Astrocyte (in vitro differentiated cells and primary cell): ENCODE data around the gene PHOSPHO2. TPM values are rescaled to one million over a fixed set of nuclear protein-coding genes. Genes with fewer than 3 reads are reported as not detected.

Experiments
- DNase-seq: peaks from one replicate; pipeline ENCODE4 v3.0.0-alpha.2; 2010; ENCODE audit warnings: low read depth
- FAIRE-seq: peaks from 2 replicates; lab custom pipeline; 2011; peaks lifted over from hg19 to GRCh38; lab: Jason Lieb, UNC
- H2AFZ ChIP-seq: 2 replicates; pipeline ENCODE4 v1.6.0; 2012; ENCODE audit warnings: low read depth, low read length, inconsistent platforms
- H3K27ac ChIP-seq: 2 replicates; pipeline ENCODE4 v1.5.1; 2011; ENCODE audit warnings: low read depth, low read length, inconsistent platforms
- H3K27me3 ChIP-seq: 2 replicates; pipeline ENCODE4 v1.6.0; 2011; ENCODE audit warnings: low read length, inconsistent platforms; ENCODE audit not compliant: insufficient read depth
- H3K36me3 ChIP-seq: 2 replicates; pipeline ENCODE4 v1.5.1; 2011; ENCODE audit warnings: low read length, inconsistent platforms; ENCODE audit not compliant: insufficient read depth
- H3K4me1 ChIP-seq: 2 replicates; pipeline ENCODE4 v1.5.1; 2011; ENCODE audit warnings: low read length, inconsistent platforms; ENCODE audit not compliant: insufficient read depth
- H3K4me2 ChIP-seq: 2 replicates; pipeline ENCODE4 v1.6.0; 2012; ENCODE audit warnings: low read length, inconsistent platforms
- H3K4me3 ChIP-seq: 2 replicates; pipeline ENCODE4 v1.5.1; 2011; ENCODE audit warnings: low read depth, mild to moderate bottlenecking, low read length, inconsistent platforms; ENCODE audit not compliant: insufficient read depth
- H3K79me2 ChIP-seq: 2 replicates; pipeline ENCODE4 v1.6.0; 2012; ENCODE audit warnings: mild to moderate bottlenecking, low read length, inconsistent platforms; ENCODE audit not compliant: insufficient read depth
- H3K9ac ChIP-seq: 2 replicates; pipeline ENCODE4 v1.6.0; 2012; ENCODE audit warnings: mild to moderate bottlenecking, low read length, inconsistent platforms
- H3K9me3 ChIP-seq: 2 replicates; pipeline ENCODE4 v1.5.1; 2012; ENCODE audit warnings: low read depth, mild to moderate bottlenecking, low read length, inconsistent platforms; ENCODE audit not compliant: insufficient read depth
- H4K20me1 ChIP-seq: 2 replicates; pipeline ENCODE4 v1.6.0; 2012; ENCODE audit warnings: low read length, inconsistent platforms; ENCODE audit not compliant: insufficient read depth
- H3K27ac Mint-ChIP-seq: one replicate; pipeline ENCODE4 v1.8.0; 2021; ENCODE audit warnings: mild to moderate bottlenecking, mixed read lengths; ENCODE audit not compliant: unreplicated experiment
- H3K27me3 Mint-ChIP-seq: one replicate; pipeline ENCODE4 v1.8.0; 2021; ENCODE audit warnings: low read depth, mixed read lengths; ENCODE audit not compliant: unreplicated experiment
- H3K36me3 Mint-ChIP-seq: one replicate; pipeline ENCODE4 v1.8.0; 2021; ENCODE audit warnings: low read depth, mixed read lengths; ENCODE audit not compliant: unreplicated experiment
- H3K4me1 Mint-ChIP-seq: one replicate; pipeline ENCODE4 v1.8.0; 2021; ENCODE audit warnings: low read depth, mixed read lengths; ENCODE audit not compliant: unreplicated experiment
- H3K4me3 Mint-ChIP-seq: one replicate; pipeline ENCODE4 v1.8.0; 2021; ENCODE audit warnings: mild to moderate bottlenecking, moderate library complexity, mixed read lengths; ENCODE audit not compliant: unreplicated experiment
- H3K9me3 Mint-ChIP-seq: one replicate; pipeline ENCODE4 v1.8.0; 2021; ENCODE audit warnings: mild to moderate bottlenecking, mixed read lengths; ENCODE audit not compliant: unreplicated experiment
- CTCF ChIP-seq: IDR thresholded peaks from 2 replicates; pipeline ENCODE4 v1.5.1; 2011; ENCODE audit warnings: low read depth, mild to moderate bottlenecking, inconsistent platforms, low read length, moderate library complexity; ENCODE audit not compliant: insufficient read depth
- EZH2 ChIP-seq: IDR thresholded peaks from 2 replicates; pipeline ENCODE4 v1.6.1; 2012; ENCODE audit warnings: mild to moderate bottlenecking, low read length, inconsistent platforms; ENCODE audit not compliant: insufficient read depth
- total RNA-seq: library from RNA; stranded (reverse); gene quantifications from 2 replicates; pipeline ENCODE4 v1.2.1, GENCODE V29; 2021

Gene PHOSPHO2
- total RNA-seq, 1 donor from 2014 or later, result 3.0 TPM

DNA sequence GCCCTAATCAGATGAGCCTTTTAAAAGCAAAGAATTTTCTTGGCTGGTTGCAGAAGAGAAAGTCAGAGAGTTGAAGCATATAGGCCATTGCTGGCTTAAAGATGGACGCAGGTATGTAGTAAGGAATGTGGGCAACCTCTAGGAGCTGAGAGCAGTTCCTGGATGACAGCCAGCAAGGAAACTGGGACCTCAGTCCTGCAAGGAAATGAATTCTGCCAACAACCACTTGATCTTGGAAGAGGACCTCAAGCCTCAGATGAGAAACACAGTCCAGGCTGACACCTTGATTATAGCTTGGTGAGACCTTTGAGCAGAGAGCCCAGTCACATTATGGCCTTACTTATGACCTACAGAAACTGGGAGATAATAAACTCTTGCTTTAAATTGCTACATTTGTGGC, 15.7 kb downstream of the PHOSPHO2 start:
- H3K79me2 ChIP-seq, result no peaks in the 10 kb centered on the region
- no peaks in the 10 kb centered on the region for H3K27me3 ChIP-seq
- no peak overlapping the region for H3K9ac ChIP-seq
- Mint-ChIP-seq H3K27me3 (no peaks in the 10 kb centered on the region), H3K36me3 (peaks cover 3% of the 10 kb centered on the region), H3K4me1 (no peaks in the 10 kb centered on the region), H3K27ac (no peak overlapping the region), H3K4me3 (no peak overlapping the region), H3K9me3 (peaks cover 2% of the 10 kb centered on the region)
- FAIRE-seq, result no peak
- no peaks in the 10 kb centered on the region for H3K9me3 ChIP-seq
- H3K4me3 ChIP-seq, result no peak overlapping the region
- no peak for DNase-seq
- H3K27ac ChIP-seq, result no peak overlapping the region
- H3K4me2 ChIP-seq, result no peak overlapping the region
- no peaks in the 10 kb centered on the region for H3K36me3 ChIP-seq
- H2AFZ ChIP-seq, result no peak overlapping the region
- H3K4me1 ChIP-seq, result no peaks in the 10 kb centered on the region
- H4K20me1 ChIP-seq, result no peaks in the 10 kb centered on the region
- TF ChIP-seq CTCF, result no peak
- no peak for TF ChIP-seq EZH2

DNA sequence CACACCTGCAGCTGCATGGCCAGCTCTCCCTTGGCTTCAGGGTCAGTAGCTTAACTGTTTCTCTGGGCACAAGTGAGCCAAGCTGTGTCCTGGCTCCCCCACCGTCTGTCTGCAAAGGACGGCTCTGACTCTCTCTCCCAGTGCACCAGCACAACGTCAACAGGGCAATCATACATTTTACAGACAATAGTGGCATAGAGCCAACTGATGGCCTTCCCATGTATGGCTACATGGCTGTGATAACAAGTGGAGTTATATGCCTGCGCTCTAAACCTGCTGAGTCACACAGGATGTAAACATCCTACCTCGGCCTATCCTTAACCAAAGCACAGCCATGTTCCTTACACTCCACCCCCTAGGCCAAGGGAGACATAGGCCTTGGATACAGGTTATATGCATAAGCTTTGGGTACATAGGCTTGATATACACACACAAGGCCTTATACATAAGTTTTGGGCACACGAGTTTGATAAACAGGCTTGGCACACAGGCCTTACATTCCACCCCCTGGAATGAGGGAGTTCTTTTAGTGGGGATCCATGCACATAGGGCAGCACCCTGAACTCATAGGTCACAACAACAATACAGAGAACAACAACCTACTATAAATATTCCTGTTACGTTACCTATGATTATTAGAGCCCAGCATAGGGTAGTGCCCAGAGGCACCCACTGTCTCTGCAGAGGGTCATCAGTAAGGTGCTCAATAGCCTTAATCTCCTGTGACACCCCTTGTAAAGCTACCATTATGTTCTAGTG, 17.7 kb downstream of the PHOSPHO2 start:
- Histone ChIP-seq H3K4me3 (no peak overlapping the region), H2AFZ (no peak overlapping the region), H3K4me1 (no peaks in the 10 kb centered on the region), H3K9me3 (no peaks in the 10 kb centered on the region), H3K27ac (no peak overlapping the region), H3K36me3 (no peaks in the 10 kb centered on the region), H3K79me2 (no peaks in the 10 kb centered on the region), H3K4me2 (no peak overlapping the region), H3K27me3 (no peaks in the 10 kb centered on the region), H3K9ac (no peak overlapping the region), H4K20me1 (no peaks in the 10 kb centered on the region)
- Mint-ChIP-seq H3K27me3 (no peaks in the 10 kb centered on the region), H3K9me3 (peaks cover 2% of the 10 kb centered on the region), H3K36me3 (peaks cover 2% of the 10 kb centered on the region), H3K4me3 (no peak overlapping the region), H3K4me1 (peaks cover 4% of the 10 kb centered on the region), H3K27ac (no peak overlapping the region)
- no peak for FAIRE-seq
- DNase-seq, result no peak
- TF ChIP-seq CTCF, result no peak
- TF ChIP-seq EZH2, result no peak

- H3K4me3 ChIP-seq, result no peak overlapping the region
- H3K9me3 ChIP-seq, result no peaks in the 10 kb centered on the region
- no peaks in the 10 kb centered on the region for H3K27me3 Mint-ChIP-seq
- no peaks in the 10 kb centered on the region for H3K4me1 ChIP-seq
- H3K27ac ChIP-seq, result no peak overlapping the region
- H3K9ac ChIP-seq, result no peak overlapping the region
- peaks cover 4% of the 10 kb centered on the region for H3K4me1 Mint-ChIP-seq
- H2AFZ ChIP-seq, result no peak overlapping the region
- H3K4me3 Mint-ChIP-seq, result no peak overlapping the region
- no peaks in the 10 kb centered on the region for H4K20me1 ChIP-seq
- H3K36me3 Mint-ChIP-seq, result peaks cover 2% of the 10 kb centered on the region
- no peaks in the 10 kb centered on the region for H3K36me3 ChIP-seq
- DNase-seq, result no peak
- no peak overlapping the region for H3K27ac Mint-ChIP-seq
- H3K9me3 Mint-ChIP-seq, result peaks cover 2% of the 10 kb centered on the region
- no peak for FAIRE-seq
- no peaks in the 10 kb centered on the region for H3K27me3 ChIP-seq
- no peaks in the 10 kb centered on the region for H3K79me2 ChIP-seq
- no peak overlapping the region for H3K4me2 ChIP-seq
- TF ChIP-seq CTCF (no peak), EZH2 (no peak)
These were observed 18.5 kb downstream of the PHOSPHO2 start for GRCh38 chr2:169712791-169713227.
